GM12801 (cell line): ENCODE measurements around the gene ARAP3.

Experiments used
- CTCF ChIP-seq: IDR thresholded peaks from one replicate; pipeline ENCODE4 v1.5.1; 2011; ENCODE audit warnings: control low read depth; ENCODE audit not compliant: insufficient read length; ENCODE audit errors: extremely low read depth

ARAP3 gene

DNA sequence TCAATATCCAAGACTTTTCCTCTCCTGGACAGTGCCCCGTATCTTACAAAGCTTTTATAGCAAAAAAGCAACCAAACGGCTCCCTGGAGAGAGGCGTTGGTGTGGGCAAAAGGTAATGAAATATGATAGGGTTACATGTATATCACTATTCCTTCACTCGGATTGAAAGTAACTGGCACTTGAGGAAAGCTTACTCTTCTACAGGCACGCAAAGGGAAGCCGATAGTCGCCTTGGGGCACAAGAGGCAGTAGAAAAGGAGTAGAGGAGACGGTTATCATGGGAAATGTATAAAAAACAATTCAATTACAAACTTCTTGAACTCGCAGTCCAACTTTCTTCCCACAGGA is 64.4 kb downstream of the ARAP3 start:
- TF ChIP-seq CTCF: no peak

- no peak for TF ChIP-seq CTCF
Observed at GRCh38 chr5:141617128-141617527, 64.9 kb downstream of the ARAP3 start.

- no peak for TF ChIP-seq CTCF
Observed at GRCh38 chr5:141615991-141616720, 65.9 kb downstream of the ARAP3 start.

DNA sequence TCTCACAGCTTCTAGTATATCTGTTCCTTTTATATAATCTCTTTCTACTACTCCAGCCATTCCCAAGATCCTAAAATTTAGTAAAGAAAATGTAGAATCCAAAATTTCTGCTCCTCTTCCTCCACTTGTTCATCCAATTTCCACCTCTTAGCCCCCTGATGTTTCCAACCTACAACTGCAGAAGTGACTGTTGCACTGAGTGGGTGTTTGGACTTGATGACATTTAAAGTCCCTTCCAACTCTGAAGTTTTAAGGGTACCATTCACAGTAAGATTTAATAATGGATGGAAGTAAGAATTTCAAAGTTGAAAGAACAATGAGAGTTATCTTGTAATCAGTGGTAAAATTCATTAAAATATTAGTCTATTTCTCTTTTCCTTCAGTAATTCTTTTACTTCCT is 68.7 kb downstream of the ARAP3 start:
- no peak for TF ChIP-seq CTCF

DNA sequence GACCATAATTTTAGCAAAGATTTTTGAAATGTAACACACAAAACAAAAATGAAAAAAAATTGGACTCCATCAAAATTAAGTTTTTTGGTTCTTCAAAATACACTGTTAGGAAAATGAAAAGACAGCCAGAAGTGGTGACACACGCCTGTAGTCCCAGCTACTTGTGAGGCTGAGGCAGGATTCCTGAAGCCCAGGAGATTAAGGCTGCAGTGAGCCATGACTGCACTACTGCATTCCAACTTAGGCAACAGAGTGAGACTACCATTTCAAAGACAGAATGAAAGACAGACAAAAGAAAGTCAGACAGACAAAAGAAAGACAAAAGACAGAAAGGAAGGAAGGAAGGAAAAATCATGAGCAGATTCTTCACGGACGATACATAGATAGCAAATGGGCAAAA is 70.7 kb downstream of the ARAP3 start:
- TF ChIP-seq CTCF: no peak

- TF ChIP-seq CTCF: no peak
Observed at GRCh38 chr5:141609044-141609443, 73.0 kb downstream of the ARAP3 start.

DNA sequence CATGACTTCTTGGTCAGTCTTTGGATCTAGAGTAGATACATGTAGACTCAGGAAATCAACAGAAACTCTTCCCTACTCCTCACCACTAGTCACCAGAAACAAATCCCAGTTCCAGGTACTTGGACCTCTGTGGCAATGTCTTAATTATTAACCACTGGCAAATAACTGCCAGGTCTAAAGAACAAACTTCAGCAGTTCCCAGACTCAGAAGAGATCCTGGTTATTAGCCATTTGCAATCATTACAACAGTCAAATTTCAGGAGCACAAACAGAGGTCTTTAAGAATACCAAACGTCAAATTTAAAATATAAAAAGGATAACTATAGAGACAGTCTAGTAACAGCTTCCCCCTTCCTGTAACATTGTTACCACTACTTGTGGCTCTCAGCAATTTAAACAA is 73.5 kb downstream of the ARAP3 start:
- no peak for TF ChIP-seq CTCF

GRCh38 chr5:141608046-141608445 is 74.0 kb downstream of the ARAP3 start:
- TF ChIP-seq CTCF: no peak
